GM18502 (cell line): ENCODE results near the gene PLEKHA5.

Experiments used
- ATAC-seq: cut with Tn5 transposase; IDR thresholded peaks from one replicate; pipeline ENCODE4 v1.9.1; 2021; ENCODE audit warnings: mild to moderate bottlenecking; ENCODE audit not compliant: unreplicated experiment, poor library complexity

PLEKHA5 gene

DNA sequence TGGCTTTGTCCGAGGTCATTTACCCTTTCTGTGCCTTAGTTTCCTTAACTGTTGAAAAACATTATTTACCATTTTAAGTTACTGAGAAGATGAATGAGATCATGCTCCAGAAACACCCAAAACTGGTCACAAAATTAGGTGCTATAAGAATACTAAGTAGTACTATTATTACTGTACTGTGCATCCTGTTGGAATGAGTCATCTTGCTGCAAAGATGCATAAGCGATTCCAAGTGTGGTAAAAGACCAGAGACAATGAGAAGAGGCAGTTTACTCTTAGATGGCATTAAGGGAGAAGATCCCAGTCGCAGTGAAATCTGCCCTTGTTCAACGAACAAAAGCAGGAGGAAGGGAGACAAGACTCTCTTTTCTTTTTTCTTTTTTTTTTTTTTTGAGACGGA is 4.2 kb upstream of the PLEKHA5 start:
- no peak for ATAC-seq

DNA sequence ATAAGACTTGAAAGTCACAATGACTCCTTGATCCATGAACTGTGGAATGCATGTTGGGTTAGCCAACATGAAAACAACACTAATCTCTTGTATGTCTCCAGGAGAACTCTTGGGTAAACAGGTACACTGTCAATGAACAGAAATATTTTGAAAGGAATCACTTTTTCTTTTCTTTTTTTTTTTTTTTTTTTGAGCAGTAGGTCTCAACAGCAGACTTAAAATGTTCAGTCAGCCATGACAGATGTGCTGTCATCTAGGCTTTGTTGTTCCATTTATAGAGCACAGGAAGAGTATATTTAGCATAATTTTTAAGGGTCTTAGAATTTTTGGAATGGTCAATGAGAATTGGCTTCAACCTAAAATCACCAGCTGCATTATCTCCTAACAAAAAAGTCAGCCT is 2.3 kb upstream of the PLEKHA5 start:
- no peak for ATAC-seq

DNA sequence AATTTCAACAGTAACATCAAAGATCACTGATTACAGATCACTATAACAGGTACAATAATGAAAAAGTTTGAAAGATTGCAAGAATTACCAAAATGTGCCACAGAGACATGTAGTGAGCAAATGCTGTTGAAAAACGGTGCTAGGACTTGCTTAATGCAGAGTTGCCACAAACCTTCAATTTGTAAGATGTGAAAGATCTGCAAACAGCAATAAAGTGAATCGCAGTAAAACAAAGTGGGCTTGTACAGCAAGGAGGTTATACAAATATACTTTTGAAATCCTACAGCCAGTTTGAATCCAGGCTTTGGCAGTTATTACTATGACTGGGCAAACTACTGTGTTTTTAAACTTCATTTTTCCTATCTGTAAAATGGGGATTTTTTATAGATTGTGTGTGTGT is 1.0 kb upstream of the PLEKHA5 start:
- ATAC-seq: no peak

DNA sequence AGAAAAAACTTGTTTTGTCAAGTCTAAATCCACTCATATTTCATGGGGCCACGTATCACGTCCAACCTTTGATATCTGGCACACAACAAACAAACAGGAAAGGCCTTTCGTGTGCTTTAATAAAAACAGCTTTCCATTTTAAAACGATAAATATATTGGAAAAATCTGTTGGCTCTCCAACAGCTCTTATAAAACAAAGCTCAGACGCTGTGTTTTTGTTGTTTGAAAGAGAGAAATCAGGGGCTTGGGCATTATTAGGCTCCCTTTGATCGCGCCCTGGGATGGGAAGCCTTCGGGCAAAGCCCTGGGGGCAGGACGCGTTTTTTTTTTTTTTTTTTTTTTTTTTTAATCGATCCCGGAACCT is 429 bp upstream of the PLEKHA5 start:
- ATAC-seq: no peak

- ATAC-seq: peak; percentile 5
These were observed 891 bp downstream of the PLEKHA5 start for GRCh38 chr12:19130224-19131024.

DNA sequence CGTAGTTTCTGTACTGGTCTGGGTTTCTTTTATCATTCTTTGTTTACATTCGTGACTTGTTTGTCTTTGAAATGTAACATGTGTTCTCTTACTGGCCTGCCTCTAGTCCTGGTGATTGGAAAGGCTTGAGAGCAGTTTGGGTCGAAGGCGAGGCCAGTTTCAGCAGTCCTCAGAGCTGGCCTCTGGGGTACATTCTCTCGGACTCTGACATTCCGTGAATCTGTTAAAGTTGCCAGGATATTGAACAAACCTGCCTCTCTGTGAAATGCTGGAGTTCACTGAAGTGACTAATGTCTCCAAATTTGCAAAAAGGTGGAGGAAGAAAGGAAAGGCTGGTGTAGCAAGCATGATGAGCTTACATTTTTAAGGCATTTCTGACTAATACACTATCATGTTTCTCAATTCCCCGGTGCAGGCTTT is 1.5 kb downstream of the PLEKHA5 start:
- ATAC-seq: no peak

GRCh38 chr12:19138551-19138950 is 9.0 kb downstream of the PLEKHA5 start:
- no peak for ATAC-seq

DNA sequence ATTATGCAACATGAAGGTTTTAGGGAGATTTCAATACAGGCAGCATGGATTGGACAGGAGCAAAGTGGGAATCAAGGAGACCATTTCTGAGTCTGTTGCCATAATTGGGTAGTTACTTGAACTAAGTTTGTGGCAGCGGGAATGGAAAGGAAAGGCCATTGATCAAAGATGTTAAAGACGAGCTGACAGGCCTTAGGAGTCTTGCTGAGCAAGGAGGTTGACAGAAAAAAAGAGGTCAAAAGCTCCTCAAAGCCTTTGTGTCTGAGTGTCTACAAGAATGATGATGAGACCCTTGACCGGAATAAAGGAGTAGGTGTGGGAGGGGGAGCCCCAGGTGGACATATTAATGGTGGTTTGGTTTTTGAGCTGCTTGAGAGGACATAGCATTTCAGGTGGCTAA is 9.4 kb downstream of the PLEKHA5 start:
- no peak for ATAC-seq

- ATAC-seq: no peak
These were observed 10.2 kb downstream of the PLEKHA5 start for GRCh38 chr12:19139615-19140194.

GRCh38 chr12:19140381-19141236 is 11.1 kb downstream of the PLEKHA5 start:
- ATAC-seq: no peak

DNA sequence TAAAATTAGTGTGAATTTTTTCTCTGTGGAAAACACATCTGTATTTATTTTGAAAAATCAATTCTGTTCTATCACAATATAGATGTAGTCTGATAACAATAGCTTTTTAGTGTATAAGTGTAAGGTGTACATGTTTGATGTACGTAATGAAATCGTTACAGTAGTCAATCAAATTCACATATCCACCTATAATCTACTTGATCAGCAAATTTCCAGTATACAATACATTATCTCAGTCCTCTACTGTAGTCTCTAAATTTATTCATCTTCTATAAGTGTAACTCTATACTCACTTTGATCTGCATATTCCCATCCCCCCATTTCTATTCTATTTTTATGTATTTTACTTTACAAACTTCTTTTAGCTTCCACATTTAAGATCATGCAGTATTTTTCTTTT is 13.0 kb downstream of the PLEKHA5 start:
- ATAC-seq: no peak

GRCh38 chr12:19144287-19144686 is 14.8 kb downstream of the PLEKHA5 start:
- ATAC-seq: no peak

DNA sequence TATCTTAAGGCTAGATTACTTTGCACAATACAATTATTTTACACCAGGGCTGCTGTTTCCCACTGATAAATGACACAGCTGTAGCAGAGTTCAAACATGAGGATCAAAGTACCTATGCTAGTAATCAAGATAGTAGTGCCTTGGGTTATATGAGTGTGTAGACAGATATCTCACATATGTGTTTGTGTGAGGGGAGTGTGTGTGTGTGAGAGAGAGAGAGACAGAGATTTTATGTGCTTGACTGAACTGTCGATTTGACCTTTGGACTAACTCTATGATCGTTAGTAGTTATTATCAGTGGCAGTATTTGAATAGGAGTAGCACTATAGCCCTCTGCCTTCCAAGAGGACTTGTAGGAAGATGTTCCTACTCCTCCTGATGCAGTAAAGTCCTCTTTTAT is 15.5 kb downstream of the PLEKHA5 start:
- ATAC-seq: no peak

GRCh38 chr12:19148860-19149259 is 19.3 kb downstream of the PLEKHA5 start:
- ATAC-seq: peak; percentile 46

DNA sequence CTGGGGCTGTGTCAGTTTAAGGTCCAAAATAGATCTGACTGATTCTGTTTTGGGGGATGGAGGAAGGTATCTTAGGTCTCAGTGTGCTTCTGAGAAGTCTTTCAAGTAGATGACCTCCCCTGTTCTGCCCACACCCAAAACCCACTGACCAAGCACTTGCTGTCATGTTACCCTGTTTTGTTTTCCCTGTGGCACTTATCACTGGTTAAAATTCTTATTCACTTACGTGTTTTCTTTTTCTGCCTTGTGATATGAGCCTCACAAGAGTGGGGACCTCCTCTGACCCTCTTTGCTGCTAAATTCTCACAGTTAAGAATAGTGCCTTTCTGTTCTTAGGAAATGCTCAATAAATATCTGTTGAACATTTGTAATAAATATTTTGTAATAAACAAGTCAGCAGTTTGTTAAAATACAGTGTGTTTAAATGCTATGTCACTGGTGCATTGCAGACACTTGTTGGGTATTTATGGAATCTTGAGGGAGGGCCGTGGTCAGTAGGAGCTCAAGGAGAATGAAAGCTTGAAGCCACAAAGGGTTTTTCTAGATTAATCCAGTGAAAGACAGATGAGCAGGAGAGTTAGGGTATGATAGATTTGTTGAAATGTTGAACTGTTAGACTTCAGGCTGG is 20.9 kb downstream of the PLEKHA5 start:
- ATAC-seq: no peak

- no peak for ATAC-seq
These were observed 21.8 kb downstream of the PLEKHA5 start for GRCh38 chr12:19151298-19151697.

- ATAC-seq: no peak
These were observed 23.9 kb downstream of the PLEKHA5 start for GRCh38 chr12:19153396-19153795.

DNA sequence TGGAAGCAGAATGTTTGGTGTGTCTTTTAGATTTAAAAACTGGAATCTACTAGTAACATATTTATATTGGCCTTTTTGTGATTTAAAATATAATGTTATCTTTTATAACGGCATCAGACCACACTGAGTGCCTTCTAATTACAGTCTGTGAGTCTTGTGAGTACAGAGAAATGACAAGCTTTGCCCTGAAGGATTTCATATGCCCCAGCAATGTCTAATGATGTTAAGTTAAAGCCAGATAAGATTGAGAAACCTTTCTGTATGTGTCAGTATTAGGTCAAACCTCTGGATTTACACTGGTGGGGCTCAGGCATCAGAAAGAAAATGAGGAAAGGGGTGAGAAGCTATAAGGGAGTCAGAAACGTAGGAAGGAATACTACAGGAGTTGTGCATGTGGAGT is 25.2 kb downstream of the PLEKHA5 start:
- no peak for ATAC-seq

DNA sequence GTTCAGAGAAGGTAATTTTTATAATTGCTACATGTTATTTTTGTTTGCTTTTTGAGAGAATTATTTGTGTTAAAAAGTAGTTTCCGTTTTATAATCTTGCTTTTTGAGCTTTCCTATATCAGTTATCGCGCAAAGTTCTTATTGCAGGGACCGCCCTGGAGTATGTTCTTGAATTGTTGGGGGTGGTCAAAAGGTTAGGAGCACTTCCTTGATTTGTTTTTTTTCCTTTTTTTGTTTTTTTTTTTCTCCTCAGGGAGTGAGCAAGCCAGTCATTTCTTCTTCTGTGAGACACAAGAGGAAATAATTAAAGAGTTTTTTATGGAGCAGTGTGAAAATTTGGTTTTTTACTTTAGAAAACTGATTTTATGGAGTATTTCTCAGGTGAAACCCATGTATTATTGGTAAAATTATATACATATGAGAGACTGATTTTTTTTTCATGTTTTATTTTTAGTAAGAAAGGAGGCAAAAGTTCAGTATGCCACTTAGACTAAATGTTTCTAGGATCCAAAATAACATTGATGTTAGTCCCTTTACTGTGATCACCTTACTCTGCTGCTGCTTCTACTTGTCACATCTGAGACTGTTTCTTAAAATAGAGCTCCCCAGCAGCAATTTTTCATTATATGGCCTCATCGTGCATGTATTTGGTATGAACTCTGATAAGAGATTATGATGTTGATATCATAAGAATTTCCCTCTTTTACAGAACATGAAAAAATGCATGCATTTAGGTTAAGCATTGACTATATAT is 26.6 kb downstream of the PLEKHA5 start:
- no peak for ATAC-seq

DNA sequence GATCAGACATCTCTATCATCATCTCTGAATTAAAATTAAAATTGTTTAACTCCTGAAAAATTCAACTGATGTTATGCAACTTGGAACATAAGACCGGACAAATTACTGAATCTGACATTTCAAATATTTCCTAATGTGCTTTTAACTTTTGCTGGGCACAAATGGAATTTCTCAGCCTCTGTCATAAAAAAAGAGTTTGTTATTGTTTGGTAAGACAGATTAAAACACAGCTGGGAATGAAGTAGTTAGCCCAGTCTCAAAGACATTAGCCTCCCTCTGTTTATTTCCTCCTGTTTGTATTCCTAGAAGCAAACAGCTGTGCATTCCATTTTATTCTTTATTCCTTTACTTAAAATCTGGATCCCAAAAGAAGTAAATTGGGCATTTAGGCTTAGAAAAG is 29.4 kb downstream of the PLEKHA5 start:
- no peak for ATAC-seq
